NK-92 treated with Interleukin-12 subunit alpha and Interleukin-12 subunit beta, amount 100 ng/mL, for 24 hours (cell line): Measurements from ENCODE around the gene AVP.
"Not testable (repeated sequence)": the region's sequence is repeated elsewhere in the genome, so short reads cannot be mapped to it uniquely, and the experiment has no call there.

Source experiments
- DNase-seq: peaks from one replicate; lab custom pipeline; 2025; lab: John Stamatoyannopoulos, UW

AVP gene

GRCh38 chr20:3082955-3083952, 1.3 kb downstream of the AVP start:
- no peak for DNase-seq

- no peak for DNase-seq
Measured at GRCh38 chr20:3082306-3082951, 2.1 kb downstream of the AVP start.

GRCh38 chr20:3081641-3082040, 2.9 kb downstream of the AVP start:
- DNase-seq = no peak

- DNase-seq = no peak
Measured at GRCh38 chr20:3080939-3081388, 3.6 kb downstream of the AVP start.

GRCh38 chr20:3077618-3078134, 6.8 kb downstream of the AVP start:
- no peak for DNase-seq

GRCh38 chr20:3075315-3075714, 9.2 kb downstream of the AVP start:
- not testable (repeated sequence) for DNase-seq

GRCh38 chr20:3074812-3075211, 9.7 kb downstream of the AVP start:
- DNase-seq = no peak

GRCh38 chr20:3073251-3073643, 11.3 kb downstream of the AVP start:
- DNase-seq = not testable (repeated sequence)

GRCh38 chr20:3072530-3073250, 11.8 kb downstream of the AVP start:
- no peak for DNase-seq

- DNase-seq = no peak
Measured at GRCh38 chr20:3071610-3072529, 12.7 kb downstream of the AVP start, which contains the start of gene OXT. TSS of gene OXT (plus strand) at chr20:3071620. CDS start at chr20:3071656, 36 bp downstream.

GRCh38 chr20:3071266-3071609, 13.3 kb downstream of the AVP start:
- no peak for DNase-seq

- DNase-seq = no peak
Measured at GRCh38 chr20:3070725-3071124, 13.8 kb downstream of the AVP start.

GRCh38 chr20:3068986-3069900, 15.3 kb downstream of the AVP start:
- no peak for DNase-seq

- DNase-seq = no peak
Measured at GRCh38 chr20:3068075-3068474, 16.4 kb downstream of the AVP start.

GRCh38 chr20:3067139-3068014, 17.1 kb downstream of the AVP start:
- DNase-seq = no peak

GRCh38 chr20:3064119-3064518, 20.4 kb downstream of the AVP start:
- DNase-seq = not testable (repeated sequence)

GRCh38 chr20:3059489-3059888, 25.0 kb downstream of the AVP start:
- DNase-seq = no peak

GRCh38 chr20:3051385-3052019, 33.0 kb downstream of the AVP start:
- DNase-seq = no peak
